HCT116 (cell line): Measurements from ENCODE around the gene NPTX1. TPM values are rescaled to one million over a fixed set of nuclear protein-coding genes. Genes with fewer than 3 reads are reported as not detected.

Experiments
- ATAC-seq: fragments of 200-7000 bp; cut with Tn5 transposase; 2 replicates; pipeline ENCODE4 v1.9.1; 2020; ENCODE audit warnings: mild to moderate bottlenecking, moderate library complexity
- BruUV-seq: library from RNA; stranded (reverse); fragments of 400-500 nt; replicated peaks from 2 replicates; lab custom pipeline; 2021; lab: Mats Ljungman, UMichigan
- CTCF ChIA-PET: fragments of 300-600 bp; sonication (Branson Sonifier 250); formaldehyde crosslinking; loops from one replicate; lab custom pipeline; 2021; ENCODE audit warnings: antibody characterized with exemption; lab: Charles Lee
- POLR2A ChIA-PET: fragments of 300-600, 350-600 bp; sonication (Branson Sonifier 250); formaldehyde crosslinking; loops from one replicate; lab custom pipeline; 2021; ENCODE audit warnings: antibody characterized with exemption; lab: Charles Lee
- RAD21 ChIA-PET, 2 experiments: fragments of 300-600 bp; sonication (Branson Sonifier 250); formaldehyde crosslinking; loops; one replicate each; lab custom pipeline; 2023; ENCODE audit warnings: low total read pairs in 2 of 2; ENCODE audit not compliant: uncharacterized antibody in 2 of 2, unreplicated experiment in 2 of 2, low non-redundant PET in 1 of 2; lab: Charles Lee
- DNase-seq: peaks from one replicate; pipeline ENCODE4 v3.0.0-alpha.2; 2010; ENCODE audit warnings: low read depth, low spot score
- H2AFZ ChIP-seq: fragments of 200-600 bp; shearing (Covaris generic), sonication (generic); 2 replicates; pipeline ENCODE4 v1.6.1; 2017; ENCODE audit warnings: low read depth, mixed run types, mixed read lengths, antibody characterized with exemption, low read length; ENCODE audit not compliant: poor library complexity, severe bottlenecking
- H3K27ac ChIP-seq: 2 replicates; pipeline ENCODE4 v1.5.1; 2012; ENCODE audit warnings: low read depth, low read length
- H3K27me3 ChIP-seq: fragments of 200-600 bp; sonication (generic); 2 replicates; pipeline ENCODE4 v1.6.1; 2016; ENCODE audit warnings: mixed run types, low read length, mixed read lengths; ENCODE audit not compliant: insufficient read depth
- H3K36me3 ChIP-seq, 2 experiments: fragments of 200-500 bp in 1 of 2; fragments of 200-600 bp in 1 of 2; sonication (Bioruptor generic) in 1 of 2; sonication (generic) in 1 of 2; 2 replicates each; pipeline versions ENCODE4 v1.5.1 to v1.6.1; 2014 to 2016; ENCODE audit warnings: low read length in 2 of 2, inconsistent platforms in 1 of 2, mixed read lengths in 1 of 2, mixed run types in 1 of 2; ENCODE audit not compliant: insufficient read depth in 2 of 2, control insufficient read depth in 1 of 2
- H3K4me1 ChIP-seq, 2 experiments: fragments of 200-600 bp in 1 of 2; sonication (generic) in 1 of 2; 2 replicates each; pipeline versions ENCODE4 v1.5.1 to v1.6.1; 2012 to 2017; ENCODE audit warnings: low read length in 2 of 2, inconsistent platforms in 1 of 2, mild to moderate bottlenecking in 1 of 2, mixed read lengths in 1 of 2, mixed run types in 1 of 2, moderate library complexity in 1 of 2; ENCODE audit not compliant: insufficient read depth in 2 of 2, control insufficient read depth in 1 of 2
- H3K4me2 ChIP-seq: fragments of 200-600 bp; sonication (generic); 2 replicates; pipeline ENCODE4 v1.6.1; 2017; ENCODE audit warnings: mixed run types, low read length, mixed read lengths
- H3K4me3 ChIP-seq, 2 experiments: fragments of 200-600 bp in 1 of 2; sonication (generic) in 1 of 2; replicated peaks in 1 of 2; 2 replicates each; pipeline ENCODE4 v1.5.1; 2011 to 2016; ENCODE audit warnings: low read length in 2 of 2, control low read depth in 1 of 2, low read depth in 1 of 2, mild to moderate bottlenecking in 1 of 2, mixed read lengths in 1 of 2, mixed run types in 1 of 2
- H3K79me2 ChIP-seq: fragments of 200-600 bp; sonication (generic); 2 replicates; pipeline ENCODE4 v1.6.1; 2017; ENCODE audit warnings: mild to moderate bottlenecking, mixed run types, low read length, moderate library complexity, mixed read lengths; ENCODE audit not compliant: insufficient read depth
- H3K9ac ChIP-seq: fragments of 200-600 bp; sonication (generic); 2 replicates; pipeline ENCODE4 v1.6.1; 2016; ENCODE audit warnings: low read length, mixed read lengths
- H3K9me2 ChIP-seq: fragments of 200-600 bp; sonication (generic), shearing (Covaris generic); 2 replicates; pipeline ENCODE4 v1.6.1; 2017; ENCODE audit warnings: mixed run types, mild to moderate bottlenecking, moderate library complexity; ENCODE audit not compliant: insufficient read depth
- H3K9me3 ChIP-seq, 2 experiments: fragments of 200-500 bp in 1 of 2; fragments of 200-600 bp in 1 of 2; sonication (Bioruptor generic) in 1 of 2; sonication (generic) in 1 of 2; 2 replicates each; pipeline ENCODE4 v1.6.1; 2014 to 2017; ENCODE audit warnings: low read length in 2 of 2, mixed read lengths in 2 of 2, inconsistent platforms in 1 of 2, low read depth in 1 of 2, mild to moderate bottlenecking in 1 of 2, mixed run types in 1 of 2, moderate library complexity in 1 of 2; ENCODE audit not compliant: control insufficient read depth in 1 of 2, insufficient read depth in 1 of 2
- H4K20me1 ChIP-seq: fragments of 200-600 bp; sonication (generic), shearing (Covaris generic); 2 replicates; pipeline ENCODE4 v1.6.1; 2017; ENCODE audit warnings: mixed run types, mild to moderate bottlenecking, moderate library complexity; ENCODE audit not compliant: insufficient read depth
- ATF3 ChIP-seq: IDR thresholded peaks from 2 replicates; pipeline ENCODE4 v1.6.1; 2012
- CBX3 ChIP-seq: IDR thresholded peaks from 2 replicates; pipeline ENCODE4 v1.6.1; 2012; ENCODE audit warnings: low read depth
- CEBPB ChIP-seq: IDR thresholded peaks from 2 replicates; pipeline ENCODE4 v1.6.1; 2012; ENCODE audit warnings: low read depth
- CTCF ChIP-seq, 3 experiments: fragments of 200-600 bp in 1 of 3; sonication (generic) in 1 of 3; IDR thresholded peaks in 2 of 3; conservative IDR thresholded peaks in 1 of 3; 2 replicates each; pipeline ENCODE4 v1.5.1; 2012 to 2017; ENCODE audit warnings: low read depth in 2 of 3, low read length in 2 of 3, antibody characterized with exemption in 1 of 3, borderline replicate concordance in 1 of 3, control low read depth in 1 of 3, mild to moderate bottlenecking in 1 of 3, mixed read lengths in 1 of 3, mixed run types in 1 of 3, moderate library complexity in 1 of 3; ENCODE audit not compliant: insufficient read depth in 1 of 3
- EZH2 ChIP-seq: fragments of 200-600 bp; sonication (generic); IDR thresholded peaks from 2 replicates; pipeline ENCODE4 v1.6.1; 2017; ENCODE audit warnings: antibody characterized with exemption, mixed run types
- EZH2phosphoT487 ChIP-seq: fragments of 200-600 bp; IDR thresholded peaks from 2 replicates; pipeline ENCODE4 v1.6.1; 2018; ENCODE audit warnings: antibody characterized with exemption, borderline replicate concordance
- FOSL1 ChIP-seq: IDR thresholded peaks from 2 replicates; pipeline ENCODE4 v1.6.1; 2012; ENCODE audit warnings: low read depth
- MAX ChIP-seq: IDR thresholded peaks from 2 replicates; pipeline ENCODE4 v1.6.1; 2012
- RAD21 ChIP-seq: IDR thresholded peaks from 2 replicates; pipeline ENCODE4 v1.6.1; 2012; ENCODE audit warnings: low read depth, mild to moderate bottlenecking
- REST ChIP-seq: IDR thresholded peaks from 2 replicates; pipeline ENCODE4 v1.6.1; 2012; ENCODE audit warnings: low read depth
- SIN3A ChIP-seq: IDR thresholded peaks from 2 replicates; pipeline ENCODE4 v1.6.1; 2012; ENCODE audit warnings: low read depth
- SP1 ChIP-seq: IDR thresholded peaks from 2 replicates; pipeline ENCODE4 v1.6.1; 2012; ENCODE audit warnings: low read depth
- ZFX ChIP-seq: fragments of 450-650 bp; IDR thresholded peaks from 2 replicates; pipeline ENCODE4 v1.6.1; 2017
- intact Hi-C: fragments of 100-400 bp; cut with micrococcal nuclease; formaldehyde crosslinking; loops from 2 replicates; pipeline ENCODE4 v1.10.0; 2022
- total RNA-seq: library from RNA; stranded (reverse); gene quantifications from one replicate; pipeline ENCODE4 v1.2.1, GENCODE V29; 2021; ENCODE audit not compliant: unreplicated experiment
- TF ChIP-seq, protein P1 (sequence below): IDR thresholded peaks from 2 replicates; pipeline ENCODE4 v1.6.1; 2011; ENCODE audit warnings: mild to moderate bottlenecking, low read length, moderate library complexity; ENCODE audit not compliant: insufficient replicate concordance; ENCODE audit errors: extremely low read depth

The NPTX1 gene
- total RNA-seq, 1 experiment from 2014 or later = 0.15 TPM

DNA sequence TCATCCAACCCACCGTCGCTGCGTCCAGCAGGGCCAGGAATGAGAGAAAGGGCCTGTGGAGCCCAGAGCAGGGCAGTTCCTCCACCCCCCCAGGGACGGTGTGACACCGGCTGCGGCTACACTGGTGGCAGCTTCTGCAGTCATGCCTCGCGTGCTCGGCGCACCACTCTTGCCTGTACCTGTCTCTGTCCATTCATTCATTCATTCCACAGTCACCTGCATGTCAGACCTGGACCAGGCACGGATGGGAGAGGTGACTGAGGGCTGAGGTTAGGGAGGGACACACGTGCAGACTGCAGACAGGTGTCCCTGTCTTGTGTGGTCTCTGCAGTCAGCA lies 34.1 kb downstream of the NPTX1 start:
- DNase-seq = no peak
- POLR2A ChIA-PET = no interaction called here
- no peaks in the 10 kb centered on the region for H3K9me3 ChIP-seq
- H3K9ac ChIP-seq = no peak overlapping the region
- H3K27me3 ChIP-seq = peaks cover 6% of the 10 kb centered on the region; the same call in 1 of the 2 replicates
- CTCF ChIA-PET = no interaction called here
- H3K4me1 ChIP-seq = peaks cover 0 to 7% of the 10 kb centered on the region in 2 experiments; a peak in 1 of 4 replicates
- ATAC-seq = no peak
- H4K20me1 ChIP-seq = no peaks in the 10 kb centered on the region
- H3K4me2 ChIP-seq = no peak overlapping the region
- H2AFZ ChIP-seq = no peak overlapping the region
- H3K4me3 ChIP-seq = no peak overlapping the region
- H3K36me3 ChIP-seq = no peaks in the 10 kb centered on the region
- BruUV-seq = no TSS peak
- no peaks in the 10 kb centered on the region for H3K79me2 ChIP-seq
- RAD21 ChIA-PET = no interaction called here
- H3K9me2 ChIP-seq = no peaks in the 10 kb centered on the region
- TF ChIP-seq SP1 (no peak), REST (no peak), CTCF (IDR thresholded peaks at IDR 0.05 in 2 of 3, conservative IDR thresholded peaks at IDR 0.05 in 1 of 3; ENCODE audit: borderline replicate concordance in 1 of 3, insufficient read depth in 1 of 3, low read depth in 2 of 3, low read length in 2 of 3) (no peak), SIN3A (no peak), ATF3 (no peak), EZH2phosphoT487 (no peak), FOSL1 (no peak), MAX (no peak), CEBPB (no peak), CBX3 (no peak), RAD21 (no peak), ZFX (no peak), EZH2 (no peak)
- TF ChIP-seq, protein P1, sequence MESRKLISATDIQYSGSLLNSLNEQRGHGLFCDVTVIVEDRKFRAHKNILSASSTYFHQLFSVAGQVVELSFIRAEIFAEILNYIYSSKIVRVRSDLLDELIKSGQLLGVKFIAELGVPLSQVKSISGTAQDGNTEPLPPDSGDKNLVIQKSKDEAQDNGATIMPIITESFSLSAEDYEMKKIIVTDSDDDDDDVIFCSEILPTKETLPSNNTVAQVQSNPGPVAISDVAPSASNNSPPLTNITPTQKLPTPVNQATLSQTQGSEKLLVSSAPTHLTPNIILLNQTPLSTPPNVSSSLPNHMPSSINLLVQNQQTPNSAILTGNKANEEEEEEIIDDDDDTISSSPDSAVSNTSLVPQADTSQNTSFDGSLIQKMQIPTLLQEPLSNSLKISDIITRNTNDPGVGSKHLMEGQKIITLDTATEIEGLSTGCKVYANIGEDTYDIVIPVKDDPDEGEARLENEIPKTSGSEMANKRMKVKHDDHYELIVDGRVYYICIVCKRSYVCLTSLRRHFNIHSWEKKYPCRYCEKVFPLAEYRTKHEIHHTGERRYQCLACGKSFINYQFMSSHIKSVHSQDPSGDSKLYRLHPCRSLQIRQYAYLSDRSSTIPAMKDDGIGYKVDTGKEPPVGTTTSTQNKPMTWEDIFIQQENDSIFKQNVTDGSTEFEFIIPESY = no peak
- intact Hi-C loops = no loop called here
- H3K27ac ChIP-seq = no peak overlapping the region
